ENCODE data around the gene DNAJC27. TPM values are rescaled to one million over a fixed set of nuclear protein-coding genes. Genes with fewer than 3 reads are reported as not detected.

Gene DNAJC27
- total and polyA plus RNA-seq, 2 donors (not counting 1 experiment from before 2014, with no cell fraction given) = 6.0 to 16.6 TPM

- Mint-ChIP-seq H3K4me1 (no peaks in the 10 kb centered on the region), H3K27ac (no peak overlapping the region), H3K27me3 (no peaks in the 10 kb centered on the region), H3K9me3 (ENCODE audit: insufficient read depth) (peaks cover 4% of the 10 kb centered on the region), H3K4me3 (no peak overlapping the region)
- Histone ChIP-seq H3K36me3 (replicated peaks in 1 of 2; ENCODE audit: control extremely low read depth in 1 of 2, control insufficient read depth in 1 of 2, extremely low read depth in 1 of 2, insufficient read depth in 2 of 2, low read length in 1 of 2) (no peaks in the 10 kb centered on the region), H3K27me3 (replicated peaks in 1 of 4; ENCODE audit: control extremely low read depth in 1 of 4, control insufficient read depth in 3 of 4, insufficient read depth in 4 of 4, low read length in 3 of 4) (no peaks in the 10 kb centered on the region), H2AFZ (ENCODE audit: insufficient read depth, low read depth, low read length, poor library complexity, severe bottlenecking) (no peak overlapping the region), H3K4me1 (ENCODE audit: control insufficient read depth in 2 of 2, insufficient read depth in 2 of 2, low read length in 2 of 2) (no peaks in the 10 kb centered on the region), H3K4me2 (replicated peaks; ENCODE audit: low read depth, low read length, poor library complexity, severe bottlenecking) (no peak overlapping the region), H3K27ac (ENCODE audit: low read length in 2 of 2) (no peak overlapping the region), H3K9me3 (ENCODE audit: control extremely low read depth in 1 of 3, control insufficient read depth in 2 of 3, insufficient read depth in 1 of 3, low read length in 2 of 3) (peaks cover 2 to 21% (median 11%) of the 10 kb centered on the region in 3 donors), H3K4me3 (ENCODE audit: control extremely low read depth in 1 of 5, extremely low read depth in 1 of 5, insufficient read depth in 1 of 5, low read depth in 2 of 5, low read length in 4 of 5) (no peak overlapping the region), H3K79me2 (ENCODE audit: control insufficient read depth, insufficient read depth, low read length) (no peaks in the 10 kb centered on the region), H3K9ac (ENCODE audit: low read length) (no peak overlapping the region), H4K20me1 (ENCODE audit: control insufficient read depth, insufficient read depth, low read length, poor library complexity, severe bottlenecking) (no peaks in the 10 kb centered on the region)
- TF ChIP-seq CTCF (IDR thresholded peaks at IDR 0.05) (no peak), EZH2 (IDR thresholded peaks at IDR 0.05; ENCODE audit: borderline replicate concordance, insufficient read depth, low read depth, low read length, poor library complexity, severe bottlenecking) (no peak)
- WGBS (ENCODE audit: insufficient coverage) = 69% methylated on average over 5 of the region's 7 CpGs
- DNase-seq = no peak
- ChIA-PET CTCF (no interaction called here), POLR2A (no interaction called here)
- no peak for ATAC-seq (ENCODE audit: low read depth)
- intact Hi-C loops (cut with micrococcal nuclease) = no loop called here
These were observed 72.3 kb downstream of the DNAJC27 start for GRCh38 chr2:24899361-24899910.

DNA sequence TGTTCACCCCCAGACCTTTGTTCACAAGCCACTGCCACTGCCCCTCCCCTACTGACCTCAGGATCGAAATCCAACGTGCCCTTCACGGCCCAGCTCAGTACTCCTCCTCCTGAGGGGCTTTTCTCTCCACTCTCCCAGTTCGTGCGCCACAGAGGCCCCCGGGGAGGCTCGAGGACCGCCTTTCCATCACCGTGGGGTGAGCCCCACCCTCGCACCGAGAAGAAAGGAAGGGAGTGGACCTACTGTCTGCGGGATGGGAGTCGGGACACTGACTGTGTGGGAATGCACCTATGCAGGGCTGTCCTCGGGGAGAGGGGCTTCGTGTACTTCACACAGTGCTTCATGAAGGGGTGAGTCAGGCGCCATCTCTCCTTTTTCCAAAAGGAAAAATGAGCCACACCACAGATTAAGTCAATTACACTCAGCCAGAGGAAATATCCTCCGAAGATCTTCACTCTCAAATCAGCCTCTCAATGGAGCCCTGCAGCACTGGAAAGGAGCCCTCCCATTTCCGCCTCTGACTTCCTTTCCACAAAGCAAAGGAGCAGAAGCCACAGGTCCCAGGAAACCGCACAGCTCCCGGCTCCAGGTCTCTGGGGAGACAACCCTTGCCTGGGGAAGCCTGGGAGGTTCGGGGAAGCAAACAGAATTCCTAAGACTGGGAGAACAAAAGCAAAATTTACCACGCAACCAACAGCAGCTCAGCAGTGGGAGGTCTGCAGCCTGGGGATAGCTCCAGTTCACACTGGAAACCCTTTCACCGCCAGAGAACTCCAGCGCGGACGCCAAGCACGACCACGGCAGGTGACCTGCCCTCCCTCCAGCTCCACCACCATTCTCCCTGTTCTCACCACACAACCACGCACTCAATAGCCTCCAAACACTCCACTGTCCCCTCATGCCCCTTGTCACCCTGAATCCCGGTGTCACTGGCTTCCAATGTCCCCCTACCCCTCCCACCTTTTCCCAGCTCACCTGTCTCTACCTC lies 73.3 kb downstream of the DNAJC27 start:
- POLR2A ChIA-PET = no interaction called here
- H3K4me3 ChIP-seq (ENCODE audit: control extremely low read depth in 1 of 5, extremely low read depth in 1 of 5, insufficient read depth in 1 of 5, low read depth in 2 of 5, low read length in 4 of 5) = no peak overlapping the region
- WGBS (ENCODE audit: insufficient coverage) = 96% methylated on average over 24 of the region's 30 CpGs
- TF ChIP-seq EZH2 (IDR thresholded peaks at IDR 0.05; ENCODE audit: borderline replicate concordance, insufficient read depth, low read depth, low read length, poor library complexity, severe bottlenecking) = no peak
- TF ChIP-seq CTCF (IDR thresholded peaks at IDR 0.05) = no peak
- no peaks in the 10 kb centered on the region for H3K36me3 ChIP-seq (replicated peaks in 1 of 2; ENCODE audit: control extremely low read depth in 1 of 2, control insufficient read depth in 1 of 2, extremely low read depth in 1 of 2, insufficient read depth in 2 of 2, low read length in 1 of 2)
- no peaks in the 10 kb centered on the region for H3K4me1 ChIP-seq (ENCODE audit: control insufficient read depth in 2 of 2, insufficient read depth in 2 of 2, low read length in 2 of 2)
- Mint-ChIP-seq H3K4me1 (no peaks in the 10 kb centered on the region), H3K9me3 (ENCODE audit: insufficient read depth) (peaks cover 4% of the 10 kb centered on the region), H3K27me3 (no peaks in the 10 kb centered on the region), H3K27ac (no peak overlapping the region), H3K4me3 (no peak overlapping the region)
- H3K4me2 ChIP-seq (replicated peaks; ENCODE audit: low read depth, low read length, poor library complexity, severe bottlenecking) = no peak overlapping the region
- peaks cover 3 to 29% (median 17%) of the 10 kb centered on the region in 3 donors for H3K9me3 ChIP-seq (ENCODE audit: control extremely low read depth in 1 of 3, control insufficient read depth in 2 of 3, insufficient read depth in 1 of 3, low read length in 2 of 3)
- H3K79me2 ChIP-seq (ENCODE audit: control insufficient read depth, insufficient read depth, low read length) = no peaks in the 10 kb centered on the region
- CTCF ChIA-PET = no interaction called here
- no peaks in the 10 kb centered on the region for H4K20me1 ChIP-seq (ENCODE audit: control insufficient read depth, insufficient read depth, low read length, poor library complexity, severe bottlenecking)
- H3K9ac ChIP-seq (ENCODE audit: low read length) = no peak overlapping the region
- H2AFZ ChIP-seq (ENCODE audit: insufficient read depth, low read depth, low read length, poor library complexity, severe bottlenecking) = no peak overlapping the region
- intact Hi-C loops (cut with micrococcal nuclease) = no loop called here
- no peaks in the 10 kb centered on the region for H3K27me3 ChIP-seq (replicated peaks in 1 of 4; ENCODE audit: control extremely low read depth in 1 of 4, control insufficient read depth in 3 of 4, insufficient read depth in 4 of 4, low read length in 3 of 4)
- ATAC-seq (ENCODE audit: low read depth) = no peak
- no peak overlapping the region for H3K27ac ChIP-seq (ENCODE audit: low read length in 2 of 2)
- DNase-seq = no peak

Data from B cell (primary cell).